Measurements from ENCODE around the gene CCL1.

The CCL1 gene

GRCh38 chr17:34311291-34311690 is 51.7 kb downstream of the CCL1 start:
- H3K27ac ChIP-seq (ENCODE audit: low read depth in 2 of 2, low read length in 2 of 2): no peak overlapping the region
- no peaks in the 10 kb centered on the region for H3K4me1 ChIP-seq (ENCODE audit: control insufficient read depth in 2 of 2, insufficient read depth in 2 of 2, low read length in 2 of 2)
- H3K9ac ChIP-seq (ENCODE audit: low read depth in 1 of 2, low read length in 2 of 2): no peak overlapping the region
- H3K9me3 ChIP-seq (ENCODE audit: control insufficient read depth in 2 of 2, low read length in 2 of 2): no peaks in the 10 kb centered on the region
- H3K4me3 ChIP-seq (ENCODE audit: low read length in 2 of 2): no peak overlapping the region
- H3K36me3 ChIP-seq (ENCODE audit: control insufficient read depth in 2 of 2, insufficient read depth in 2 of 2, low read length in 2 of 2): no peaks in the 10 kb centered on the region
- no peaks in the 10 kb centered on the region for H3K27me3 ChIP-seq (ENCODE audit: control insufficient read depth in 2 of 2, insufficient read depth in 2 of 2, low read length in 2 of 2)
